ENCODE measurements around the gene LRBA.

The LRBA gene

DNA sequence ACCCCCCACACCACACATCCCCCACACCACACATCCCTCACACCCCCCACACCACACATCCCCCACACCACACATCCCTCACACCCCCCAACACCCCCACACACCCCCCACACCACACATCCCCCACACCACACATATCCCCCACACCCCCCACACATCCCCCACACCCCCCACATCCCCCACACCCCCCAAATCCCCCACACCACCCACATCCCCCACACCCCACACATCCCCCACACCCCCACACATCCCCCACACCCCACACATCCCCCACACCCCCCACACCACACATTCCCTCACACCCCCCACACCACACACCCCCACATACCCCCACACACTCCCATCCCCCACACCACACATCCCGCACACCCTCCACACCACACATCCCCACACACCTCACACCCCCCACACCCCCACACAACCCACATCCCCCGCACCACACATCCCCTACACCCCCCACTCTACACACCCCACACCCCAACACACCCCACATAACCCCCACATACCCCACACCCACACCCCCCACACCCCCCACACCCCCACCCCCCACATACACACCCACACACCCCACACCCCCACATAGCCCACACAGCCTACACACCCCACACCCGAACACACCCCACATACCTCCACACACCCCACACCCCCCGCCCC, 764.0 kb downstream of the LRBA start:
- H3K27me3 Mint-ChIP-seq = no peaks in the 10 kb centered on the region
- H3K4me1 Mint-ChIP-seq = no peaks in the 10 kb centered on the region
- no peak overlapping the region for H3K4me3 Mint-ChIP-seq
- no peaks in the 10 kb centered on the region for H3K36me3 Mint-ChIP-seq
- H3K27ac Mint-ChIP-seq = no peak overlapping the region
- peak; percentile 73 for ATAC-seq
- no peaks in the 10 kb centered on the region for H3K9me3 Mint-ChIP-seq

DNA sequence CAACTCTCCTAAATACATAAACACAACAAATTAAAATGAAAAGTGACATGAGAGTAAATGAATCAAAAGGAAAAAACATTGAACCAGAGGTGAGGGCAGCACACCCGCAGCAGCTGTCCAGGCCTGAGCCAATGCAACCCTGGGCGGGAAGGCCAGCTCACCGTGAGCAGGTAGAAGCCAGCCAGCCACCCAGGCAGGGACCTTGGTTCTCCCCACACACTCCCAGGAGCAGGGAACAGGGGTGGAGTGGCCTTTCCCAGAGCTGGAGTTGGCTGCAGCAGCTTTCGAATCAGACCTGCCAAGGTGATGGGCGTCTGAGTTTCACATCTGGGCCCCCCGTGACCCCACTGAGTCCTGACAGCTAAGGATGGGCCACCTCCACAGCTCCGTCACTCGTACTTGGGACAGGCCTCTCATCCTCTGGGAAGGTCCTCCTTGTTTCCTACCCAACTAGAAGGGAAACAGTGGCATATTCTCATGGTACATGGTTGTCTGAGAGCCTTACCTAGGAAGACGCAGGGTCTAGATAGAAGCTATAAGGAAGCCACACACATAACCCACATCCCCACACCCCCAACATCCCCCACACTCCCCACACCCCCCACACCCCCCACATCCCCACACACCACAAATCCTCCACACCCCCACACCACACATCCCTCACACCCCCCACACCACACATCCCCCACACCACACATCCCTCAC, 764.6 kb downstream of the LRBA start:
- H3K4me3 Mint-ChIP-seq = no peak overlapping the region
- no peaks in the 10 kb centered on the region for H3K9me3 Mint-ChIP-seq
- H3K4me1 Mint-ChIP-seq = no peaks in the 10 kb centered on the region
- no peaks in the 10 kb centered on the region for H3K36me3 Mint-ChIP-seq
- no peak overlapping the region for H3K27ac Mint-ChIP-seq
- H3K27me3 Mint-ChIP-seq = no peaks in the 10 kb centered on the region
- ATAC-seq = peak; percentile 59

DNA sequence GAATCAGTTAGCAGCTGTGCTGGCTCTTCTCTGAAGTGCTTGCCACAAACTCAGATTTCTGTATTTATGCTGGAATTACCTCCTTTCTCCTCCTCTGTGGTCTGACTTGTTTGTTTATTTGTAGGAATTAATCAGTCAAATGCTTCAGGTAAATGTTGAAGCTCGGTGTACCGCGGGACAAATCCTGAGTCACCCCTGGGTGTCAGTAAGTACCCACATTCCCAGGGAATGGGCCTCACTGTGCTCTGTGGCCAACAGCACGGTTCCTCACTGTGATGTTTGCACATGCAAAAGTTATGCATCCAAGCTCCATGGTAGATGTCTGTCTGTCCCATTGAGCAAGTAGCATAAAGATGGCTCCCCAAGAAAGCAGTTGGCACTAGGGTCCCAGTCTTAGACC, 766.9 kb downstream of the LRBA start:
- Mint-ChIP-seq H3K4me1 (no peaks in the 10 kb centered on the region), H3K9me3 (no peaks in the 10 kb centered on the region), H3K36me3 (no peaks in the 10 kb centered on the region), H3K27me3 (no peaks in the 10 kb centered on the region), H3K4me3 (no peak overlapping the region), H3K27ac (no peak overlapping the region)
- ATAC-seq = no peak

DNA sequence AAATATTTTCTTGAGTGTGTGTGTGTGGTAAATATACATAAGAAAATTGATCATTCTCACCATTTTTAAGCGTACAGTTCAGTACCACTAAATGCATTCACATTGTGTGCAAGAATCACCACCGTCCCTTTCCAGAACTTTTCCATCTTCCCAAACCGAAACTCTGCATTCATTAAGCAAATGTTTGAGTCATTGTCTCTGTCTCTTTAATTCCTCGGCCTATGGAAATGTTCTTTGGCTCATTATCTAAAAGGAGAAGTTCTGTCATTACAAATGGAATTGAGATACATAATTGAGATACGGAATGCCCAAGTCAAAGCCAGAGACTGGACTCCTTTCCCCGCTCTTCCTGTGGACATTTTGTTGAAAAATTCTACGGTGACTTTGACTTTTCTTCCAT, 767.9 kb downstream of the LRBA start:
- H3K27ac Mint-ChIP-seq = no peak overlapping the region
- no peaks in the 10 kb centered on the region for H3K9me3 Mint-ChIP-seq
- H3K4me1 Mint-ChIP-seq = no peaks in the 10 kb centered on the region
- no peaks in the 10 kb centered on the region for H3K36me3 Mint-ChIP-seq
- H3K4me3 Mint-ChIP-seq = no peak overlapping the region
- H3K27me3 Mint-ChIP-seq = no peaks in the 10 kb centered on the region
- ATAC-seq = no peak

DNA sequence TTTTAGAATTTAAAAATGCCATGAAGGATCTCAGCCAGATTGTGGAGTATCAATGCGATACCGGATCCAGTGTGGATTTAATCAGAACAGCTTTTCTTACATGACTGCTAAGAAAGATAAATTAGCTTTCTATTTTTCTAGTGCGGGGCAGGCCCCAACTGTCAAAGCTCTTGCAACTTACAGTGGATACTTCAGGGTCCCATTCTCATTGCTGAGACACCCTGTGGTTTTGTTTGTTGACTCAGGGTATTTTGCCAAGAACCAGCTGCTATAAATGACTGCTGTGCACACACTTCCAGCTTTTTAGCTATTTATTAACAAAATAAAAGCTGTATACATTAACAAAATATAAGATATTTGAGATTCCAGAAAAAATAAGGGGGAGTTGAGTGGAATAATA, 770.5 kb downstream of the LRBA start:
- H3K4me1 Mint-ChIP-seq = no peaks in the 10 kb centered on the region
- H3K36me3 Mint-ChIP-seq = no peaks in the 10 kb centered on the region
- no peak for ATAC-seq

DNA sequence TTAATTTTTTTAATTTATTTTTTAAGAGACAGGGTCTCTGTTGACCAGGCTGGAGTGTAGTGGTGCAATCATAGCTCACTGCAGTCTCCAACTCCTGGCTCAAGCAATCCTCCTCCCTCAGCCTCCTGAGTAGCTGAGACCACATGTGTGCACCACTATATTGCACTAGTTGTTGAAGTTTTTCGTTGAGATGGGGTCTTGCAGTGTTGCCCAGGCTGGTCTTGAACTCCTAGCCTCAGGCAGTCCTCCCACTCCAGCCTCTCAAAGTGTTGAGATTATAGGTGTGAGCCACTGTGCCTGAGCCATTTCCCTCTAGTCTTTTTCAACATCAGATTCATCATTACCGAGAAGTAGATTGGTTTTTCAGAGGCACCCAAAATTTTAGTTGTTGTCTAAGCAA, 771.2 kb downstream of the LRBA start:
- H3K36me3 Mint-ChIP-seq = no peaks in the 10 kb centered on the region
- no peak for ATAC-seq
- H3K27me3 Mint-ChIP-seq = no peaks in the 10 kb centered on the region
- no peak overlapping the region for H3K27ac Mint-ChIP-seq
- H3K9me3 Mint-ChIP-seq = no peaks in the 10 kb centered on the region
- no peak overlapping the region for H3K4me3 Mint-ChIP-seq
- H3K4me1 Mint-ChIP-seq = no peaks in the 10 kb centered on the region

More for the DNA sequence above, 770.5 kb downstream of the LRBA start:
- no peaks in the 10 kb centered on the region for H3K27me3 Mint-ChIP-seq
- no peak overlapping the region for H3K27ac Mint-ChIP-seq
- no peak overlapping the region for H3K4me3 Mint-ChIP-seq
- no peaks in the 10 kb centered on the region for H3K9me3 Mint-ChIP-seq

DNA sequence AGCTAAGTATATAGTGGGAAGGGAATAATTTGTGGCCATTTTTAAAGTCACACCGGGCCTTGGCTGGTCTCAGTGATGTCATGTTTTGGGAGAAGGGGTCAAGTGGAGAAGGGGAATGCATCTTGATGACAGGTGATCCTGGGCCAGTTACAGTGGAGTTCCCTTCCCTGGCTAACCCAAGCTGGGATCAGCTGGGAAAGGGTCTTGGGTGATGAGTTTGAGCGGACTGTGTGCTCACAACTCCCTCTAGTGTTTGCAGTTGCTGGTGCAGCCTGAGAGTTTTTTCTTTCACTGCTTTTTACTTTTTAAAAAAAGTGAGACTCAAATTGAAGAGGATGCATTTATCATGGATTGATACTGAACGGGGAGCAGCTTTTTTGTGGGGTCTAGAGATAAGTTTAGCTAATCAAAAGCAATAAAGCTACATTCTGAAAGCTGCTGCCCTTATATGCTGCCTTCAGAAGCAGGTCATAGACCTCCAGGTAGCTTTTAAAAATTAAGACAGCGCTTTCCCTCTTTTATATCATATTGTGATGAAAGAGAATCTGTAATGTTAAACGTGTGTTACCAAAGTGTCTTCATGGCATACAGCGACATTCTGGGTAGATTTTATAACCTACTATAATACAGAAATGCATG, 772.1 kb downstream of the LRBA start:
- Mint-ChIP-seq H3K4me3 (no peak overlapping the region), H3K36me3 (no peaks in the 10 kb centered on the region), H3K4me1 (no peaks in the 10 kb centered on the region), H3K27me3 (no peaks in the 10 kb centered on the region), H3K9me3 (no peaks in the 10 kb centered on the region), H3K27ac (no peak overlapping the region)
- ATAC-seq = no peak

DNA sequence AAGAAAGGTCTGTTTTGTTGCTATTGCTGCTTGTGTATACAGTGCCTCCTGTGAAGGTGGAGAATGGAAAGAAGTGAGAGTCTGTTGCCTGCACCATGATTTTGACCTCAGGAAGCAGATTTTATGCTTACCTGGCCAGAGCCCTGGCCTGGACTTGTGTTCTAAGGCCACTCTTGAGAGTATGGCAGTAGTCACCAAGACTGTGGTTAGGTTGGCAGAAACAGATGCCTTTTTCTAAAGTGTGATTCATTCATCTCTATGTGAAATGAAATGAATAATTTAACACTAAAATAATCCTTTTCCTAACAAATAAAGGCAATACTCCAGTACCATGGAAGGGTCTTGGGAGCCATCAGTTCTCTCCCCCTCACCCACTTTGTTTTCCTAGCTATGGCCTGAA, 775.1 kb downstream of the LRBA start:
- Mint-ChIP-seq H3K36me3 (no peaks in the 10 kb centered on the region), H3K27me3 (no peaks in the 10 kb centered on the region), H3K9me3 (no peaks in the 10 kb centered on the region), H3K4me3 (no peak overlapping the region), H3K4me1 (no peaks in the 10 kb centered on the region), H3K27ac (no peak overlapping the region)
- ATAC-seq = no peak

DNA sequence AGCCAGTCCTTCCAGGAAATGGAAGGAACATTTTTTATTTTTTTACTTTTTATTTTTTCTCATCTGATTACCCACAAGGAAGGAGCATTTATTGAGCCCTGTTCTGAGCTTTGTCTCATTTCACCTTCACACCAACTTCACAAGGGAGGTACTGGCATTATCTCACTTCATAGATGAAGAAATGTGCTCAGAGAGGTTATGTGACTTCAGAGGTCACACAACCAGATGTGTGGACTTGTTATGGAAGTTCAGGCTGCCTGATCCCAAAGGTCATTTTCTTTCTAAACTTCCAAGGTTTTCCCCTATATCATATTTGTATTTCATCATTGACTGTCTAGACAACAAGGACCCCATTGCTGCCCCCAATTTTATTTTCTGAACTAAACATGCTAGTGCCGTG, 776.5 kb downstream of the LRBA start:
- Mint-ChIP-seq H3K36me3 (no peaks in the 10 kb centered on the region), H3K9me3 (no peaks in the 10 kb centered on the region), H3K27ac (no peak overlapping the region), H3K27me3 (no peaks in the 10 kb centered on the region), H3K4me3 (no peak overlapping the region), H3K4me1 (no peaks in the 10 kb centered on the region)
- ATAC-seq = no peak

DNA sequence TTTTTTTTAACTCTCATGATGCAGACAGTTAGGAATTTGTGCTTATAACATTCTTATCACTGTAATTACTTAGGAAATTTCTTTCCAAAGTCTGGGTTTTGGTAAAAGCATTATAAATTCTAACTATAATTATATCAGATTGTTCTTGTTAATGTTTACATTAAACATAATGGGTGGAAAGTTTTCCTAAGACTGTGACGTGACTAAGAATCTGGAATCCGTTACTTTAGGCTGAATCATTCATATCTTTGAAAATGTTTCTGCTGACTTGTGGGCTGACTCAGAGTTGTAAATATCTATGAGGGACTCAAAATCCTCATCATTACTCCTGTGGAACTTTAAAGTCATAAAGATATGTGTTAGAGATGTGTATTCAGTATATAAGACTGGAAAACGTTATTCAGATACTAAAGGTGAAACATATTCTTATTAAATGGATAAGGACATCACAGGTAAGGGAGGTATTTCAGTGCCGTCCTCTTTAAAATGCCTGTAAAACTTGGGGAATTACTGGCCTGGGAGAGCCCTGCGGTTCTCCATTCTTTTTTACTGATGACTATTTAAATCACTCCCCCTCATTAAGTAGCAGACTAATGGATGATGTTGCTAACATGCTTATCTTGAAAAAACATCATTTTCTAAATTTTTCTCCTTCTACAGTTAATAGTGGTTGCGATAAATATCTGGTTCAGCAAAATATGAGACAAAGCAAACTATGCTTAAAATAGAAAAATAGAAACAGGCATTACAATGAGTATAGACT, 777.8 kb downstream of the LRBA start:
- H3K27ac Mint-ChIP-seq = no peak overlapping the region

DNA sequence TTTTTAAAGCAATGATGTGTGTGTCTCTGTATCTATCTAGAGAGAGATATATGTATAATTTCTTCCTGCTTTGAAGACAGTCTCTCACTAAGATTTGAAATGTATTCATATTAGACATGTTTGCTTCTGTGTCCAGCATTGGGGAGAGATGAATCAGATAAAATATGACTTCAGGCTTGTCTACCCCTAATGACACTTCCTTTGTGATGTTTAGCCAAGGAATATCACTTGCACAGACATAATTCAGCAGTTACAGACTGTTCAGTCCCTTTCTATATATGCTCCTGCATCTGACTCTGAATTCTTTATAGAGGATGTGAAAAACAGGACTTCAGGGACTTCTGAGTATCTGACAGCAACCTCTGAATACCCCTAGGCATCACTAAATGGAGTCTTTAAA, 778.5 kb downstream of the LRBA start:
- Mint-ChIP-seq H3K36me3 (peaks cover 10% of the 10 kb centered on the region), H3K9me3 (no peaks in the 10 kb centered on the region), H3K27me3 (peaks cover 12% of the 10 kb centered on the region), H3K27ac (no peak overlapping the region), H3K4me1 (no peaks in the 10 kb centered on the region), H3K4me3 (no peak overlapping the region)
- no peak for ATAC-seq

More for the DNA sequence above, 777.8 kb downstream of the LRBA start:
- H3K4me1 Mint-ChIP-seq = no peaks in the 10 kb centered on the region
- peaks cover 8% of the 10 kb centered on the region for H3K36me3 Mint-ChIP-seq
- H3K4me3 Mint-ChIP-seq = no peak overlapping the region
- ATAC-seq = no peak
- H3K27me3 Mint-ChIP-seq = peaks cover 10% of the 10 kb centered on the region
- no peaks in the 10 kb centered on the region for H3K9me3 Mint-ChIP-seq

DNA sequence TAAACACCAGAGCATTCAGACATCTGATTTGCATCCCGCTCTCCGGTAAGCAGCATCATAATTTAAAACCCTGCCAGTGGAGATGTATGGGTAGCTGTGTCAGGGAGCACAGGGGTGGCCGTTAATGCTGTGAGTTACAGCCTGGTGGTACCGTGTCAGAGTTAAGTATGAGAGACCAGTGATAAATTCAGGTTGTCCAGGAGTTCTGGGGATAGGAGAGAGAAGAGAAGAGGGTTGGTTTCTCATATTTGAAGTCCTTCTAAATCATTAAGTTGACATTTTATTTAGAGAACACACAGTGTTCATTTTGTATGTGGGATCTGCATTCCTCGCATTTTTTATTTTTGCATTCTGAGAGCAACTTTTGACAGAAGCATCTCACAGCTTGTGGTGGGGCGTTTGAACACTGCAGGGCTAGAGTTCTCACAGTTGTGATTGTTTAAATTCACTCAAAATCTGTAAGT, 779.2 kb downstream of the LRBA start:
- Mint-ChIP-seq H3K36me3 (peaks cover 10% of the 10 kb centered on the region), H3K4me1 (no peaks in the 10 kb centered on the region), H3K27ac (no peak overlapping the region), H3K9me3 (no peaks in the 10 kb centered on the region), H3K4me3 (no peak overlapping the region), H3K27me3 (peaks cover 12% of the 10 kb centered on the region)
- ATAC-seq = no peak

DNA sequence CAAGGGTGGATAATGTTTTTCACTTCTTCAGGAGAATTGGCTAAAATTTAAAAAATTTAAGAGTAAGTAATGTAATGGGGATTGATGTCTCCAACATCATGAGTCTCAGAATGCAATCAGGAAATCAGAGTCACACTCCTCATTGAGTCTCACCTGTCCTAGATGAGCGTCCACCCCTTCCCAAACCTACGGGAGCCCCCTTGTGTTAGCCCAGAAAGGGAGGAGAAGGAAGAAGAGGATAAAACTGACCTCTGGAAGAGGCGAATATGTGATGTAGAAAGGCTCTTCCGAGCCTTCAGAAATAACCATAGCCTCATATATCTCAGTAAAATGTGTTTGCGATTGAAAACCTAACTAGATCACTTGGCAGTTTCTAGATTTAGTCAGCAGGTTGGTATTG, 779.8 kb downstream of the LRBA start:
- no peak overlapping the region for H3K27ac Mint-ChIP-seq
- H3K9me3 Mint-ChIP-seq = no peaks in the 10 kb centered on the region
- no peak for ATAC-seq
- no peak overlapping the region for H3K4me3 Mint-ChIP-seq
- no peaks in the 10 kb centered on the region for H3K4me1 Mint-ChIP-seq
- H3K27me3 Mint-ChIP-seq = peaks cover 12% of the 10 kb centered on the region
- H3K36me3 Mint-ChIP-seq = peaks cover 10% of the 10 kb centered on the region

DNA sequence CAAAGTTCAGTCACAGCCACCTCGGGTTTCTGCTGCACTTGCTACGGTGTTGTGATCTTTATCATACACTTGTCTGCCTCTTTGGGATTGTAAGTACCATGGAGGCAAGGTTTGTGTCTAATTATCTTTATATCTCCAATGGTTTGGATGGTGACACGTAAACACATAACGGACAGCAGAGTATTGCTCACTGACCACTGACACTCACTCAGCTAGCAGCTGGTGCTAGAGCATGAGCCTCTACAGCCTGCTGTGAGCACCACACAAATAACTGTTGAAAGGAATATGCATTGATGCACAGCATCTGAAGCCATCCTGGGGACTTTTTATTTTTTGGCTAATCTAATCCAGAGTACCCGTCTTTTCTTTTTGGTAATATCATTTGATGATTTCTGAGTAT, 780.8 kb downstream of the LRBA start:
- Mint-ChIP-seq H3K9me3 (no peaks in the 10 kb centered on the region), H3K4me3 (no peak overlapping the region), H3K27me3 (peaks cover 16% of the 10 kb centered on the region), H3K4me1 (no peaks in the 10 kb centered on the region), H3K27ac (no peak overlapping the region), H3K36me3 (peaks cover 10% of the 10 kb centered on the region)
- no peak for ATAC-seq

DNA sequence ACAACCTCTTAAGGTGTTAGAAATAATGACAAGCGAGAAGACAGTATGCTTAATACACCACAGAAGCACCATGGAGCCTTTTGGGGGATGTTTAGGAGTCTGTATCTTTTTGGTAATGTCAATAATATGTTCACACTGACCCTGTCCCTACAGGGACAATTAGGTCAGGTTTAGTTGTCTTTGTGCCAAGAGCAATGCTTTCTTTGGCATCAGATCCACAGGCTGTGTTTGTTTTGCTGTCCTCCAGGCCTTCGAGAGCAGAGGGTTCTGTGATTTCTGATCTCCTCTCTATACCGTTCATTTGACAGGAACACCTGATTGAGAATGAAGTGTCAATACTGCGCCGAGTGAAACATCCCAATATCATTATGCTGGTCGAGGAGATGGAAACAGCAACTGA, 783.1 kb downstream of the LRBA start:
- Mint-ChIP-seq H3K4me3 (no peak overlapping the region), H3K27me3 (peaks cover 28% of the 10 kb centered on the region), H3K36me3 (peaks cover 10% of the 10 kb centered on the region), H3K27ac (no peak overlapping the region), H3K4me1 (no peaks in the 10 kb centered on the region), H3K9me3 (no peaks in the 10 kb centered on the region)
- ATAC-seq = no peak
